IMR-90 (cell line): ENCODE data around the gene MXRA8. TPM values are rescaled to one million over a fixed set of nuclear protein-coding genes. Genes with fewer than 3 reads are reported as not detected.

ENCODE experiments used
- ATAC-seq: fragments of 200-7000 bp; cut with Tn5 transposase; 2 replicates; pipeline ENCODE4 v1.9.1; 2020; ENCODE audit warnings: low read depth, mild to moderate bottlenecking, moderate library complexity
- BruUV-seq: library from RNA; stranded (reverse); fragments of 400-500 nt; replicated peaks from 2 replicates; lab custom pipeline; 2021; lab: Mats Ljungman, UMichigan
- CTCF ChIA-PET: fragments of 300-600 bp; formaldehyde crosslinking; extraction: SDS; loops from one replicate; lab custom pipeline; 2021; ENCODE audit warnings: antibody characterized with exemption; lab: Yijun Ruan, JAX
- POLR2A ChIA-PET: fragments of 300-600 bp; sonication (Branson Sonifier 250); formaldehyde crosslinking; loops from one replicate; lab custom pipeline; 2022; ENCODE audit warnings: antibody characterized with exemption; ENCODE audit not compliant: unreplicated experiment; lab: Charles Lee
- DNase-seq: peaks from one replicate; pipeline ENCODE4 v3.0.0; 2013
- H2AFZ ChIP-seq: replicated peaks from 2 replicates; pipeline ENCODE3; 2013; ENCODE audit warnings: low read length, mild to moderate bottlenecking; ENCODE audit not compliant: poor library complexity
- H2AK5ac ChIP-seq: 2 replicates; pipeline ENCODE4 v1.6.1; 2013; ENCODE audit warnings: low read depth, low read length, inconsistent platforms
- H2AK9ac ChIP-seq: replicated peaks from 2 replicates; pipeline ENCODE3; 2013; ENCODE audit warnings: mild to moderate bottlenecking, low read depth, low read length, moderate library complexity; ENCODE audit not compliant: poor library complexity
- H2BK120ac ChIP-seq: 2 replicates; pipeline ENCODE4 v1.6.1; 2013; ENCODE audit warnings: low read depth, low read length, inconsistent platforms
- H2BK15ac ChIP-seq: 3 replicates; pipeline ENCODE4 v1.6.1; 2013; ENCODE audit warnings: low read depth, low read length, inconsistent platforms
- H2BK20ac ChIP-seq: 2 replicates; pipeline ENCODE4 v1.6.1; 2013; ENCODE audit warnings: low read depth, mild to moderate bottlenecking, inconsistent platforms, low read length, moderate library complexity
- H2BK5ac ChIP-seq: 2 replicates; pipeline ENCODE4 v1.6.1; 2013; ENCODE audit warnings: mild to moderate bottlenecking, low read depth, low read length, inconsistent platforms; ENCODE audit not compliant: poor library complexity, severe bottlenecking
- H3K14ac ChIP-seq: replicated peaks from 2 replicates; pipeline ENCODE4 v1.6.1; 2013; ENCODE audit warnings: low read depth, low read length, inconsistent platforms
- H3K18ac ChIP-seq: 2 replicates; pipeline ENCODE4 v1.6.1; 2013; ENCODE audit warnings: low read depth, low read length, control low read depth
- H3K23ac ChIP-seq: 2 replicates; pipeline ENCODE4 v1.6.1; 2013; ENCODE audit warnings: low read depth, low read length, inconsistent platforms
- H3K27ac ChIP-seq: 2 replicates; pipeline ENCODE4 v1.5.1; 2013; ENCODE audit warnings: mild to moderate bottlenecking, control low read depth, low read length; ENCODE audit not compliant: insufficient read depth
- H3K27me3 ChIP-seq: 2 replicates; pipeline ENCODE4 v1.6.1; 2013; ENCODE audit warnings: low read length; ENCODE audit not compliant: control insufficient read depth, insufficient read depth
- H3K36me3 ChIP-seq: 2 replicates; pipeline ENCODE4 v1.6.1; 2013; ENCODE audit warnings: low read length, mixed read lengths; ENCODE audit not compliant: control insufficient read depth, insufficient read depth
- H3K4ac ChIP-seq: 2 replicates; pipeline ENCODE4 v1.6.1; 2013; ENCODE audit warnings: low read depth, low read length, inconsistent platforms
- H3K4me1 ChIP-seq: 2 replicates; pipeline ENCODE4 v1.6.1; 2013; ENCODE audit warnings: low read length, mixed read lengths; ENCODE audit not compliant: control insufficient read depth, insufficient read depth
- H3K4me2 ChIP-seq: 2 replicates; pipeline ENCODE4 v1.6.1; 2013; ENCODE audit warnings: low read depth, mild to moderate bottlenecking, control low read depth, low read length, moderate library complexity
- H3K4me3 ChIP-seq: 2 replicates; pipeline ENCODE4 v1.5.1; 2013; ENCODE audit warnings: low read depth, mild to moderate bottlenecking, control low read depth, low read length, moderate library complexity; ENCODE audit not compliant: insufficient read depth
- H3K56ac ChIP-seq: 2 replicates; pipeline ENCODE4 v1.6.1; 2013; ENCODE audit warnings: low read length, inconsistent platforms; ENCODE audit not compliant: insufficient read depth; ENCODE audit errors: extremely low read depth
- H3K79me1 ChIP-seq, 2 experiments: 2 replicates each; pipeline ENCODE4 v1.6.1; 2013; ENCODE audit warnings: low read length in 2 of 2, inconsistent platforms in 1 of 2, low read depth in 1 of 2
- H3K9ac ChIP-seq: 2 replicates; pipeline ENCODE4 v1.6.1; 2013; ENCODE audit warnings: low read depth, low read length, control low read depth
- H3K9me1 ChIP-seq: 2 replicates; pipeline ENCODE4 v1.6.1; 2013; ENCODE audit warnings: low read length, inconsistent platforms; ENCODE audit not compliant: insufficient read depth
- H3K9me3 ChIP-seq: 2 replicates; pipeline ENCODE4 v1.6.1; 2013; ENCODE audit warnings: low read length; ENCODE audit not compliant: control insufficient read depth, insufficient read depth
- H4K20me1 ChIP-seq: 2 replicates; pipeline ENCODE4 v1.6.1; 2013; ENCODE audit warnings: low read length, inconsistent platforms; ENCODE audit not compliant: insufficient read depth
- H4K5ac ChIP-seq: 2 replicates; pipeline ENCODE4 v1.6.1; 2013; ENCODE audit warnings: mild to moderate bottlenecking, low read depth, low read length, control low read depth
- H4K8ac ChIP-seq, 2 experiments: 2 replicates each; pipeline ENCODE4 v1.6.1; 2013; ENCODE audit warnings: low read depth in 2 of 2, low read length in 2 of 2, control low read depth in 1 of 2, inconsistent platforms in 1 of 2
- H4K91ac ChIP-seq: 2 replicates; pipeline ENCODE4 v1.6.1; 2013; ENCODE audit warnings: low read depth, low read length, inconsistent platforms; ENCODE audit not compliant: insufficient read depth
- BHLHE40 ChIP-seq: fragments of 150-350 bp; IDR thresholded peaks from 2 replicates; pipeline ENCODE4 v1.6.1; 2016; ENCODE audit warnings: mild to moderate bottlenecking, low read depth, low read length
- CEBPB ChIP-seq: IDR thresholded peaks from 2 replicates; pipeline ENCODE4 v1.6.1; 2012; ENCODE audit warnings: low read depth, low read length, improper control_type of control experiment
- CHD1 ChIP-seq: IDR thresholded peaks from 2 replicates; pipeline ENCODE4 v1.6.1; 2012; ENCODE audit warnings: low read depth, low read length, improper control_type of control experiment
- CTCF ChIP-seq: conservative IDR thresholded peaks from 2 replicates; pipeline ENCODE4 v1.5.1; 2012; ENCODE audit warnings: mild to moderate bottlenecking, low read depth, low read length, improper control_type of control experiment
- ELK1 ChIP-seq: fragments of 150-350 bp; IDR thresholded peaks from 2 replicates; pipeline ENCODE4 v1.6.1; 2016; ENCODE audit warnings: low read depth, mild to moderate bottlenecking, low read length, moderate library complexity, borderline replicate concordance
- FOS ChIP-seq: fragments of 150-350 bp; IDR thresholded peaks from 2 replicates; pipeline ENCODE4 v1.6.1; 2016; ENCODE audit warnings: low read depth, low read length
- MAFK ChIP-seq: IDR thresholded peaks from 2 replicates; pipeline ENCODE4 v1.6.1; 2012; ENCODE audit warnings: low read depth, low read length, improper control_type of control experiment
- MAZ ChIP-seq: IDR thresholded peaks from 2 replicates; pipeline ENCODE4 v1.6.1; 2012; ENCODE audit warnings: low read depth, mild to moderate bottlenecking, low read length, improper control_type of control experiment, moderate library complexity, borderline replicate concordance
- MXI1 ChIP-seq: IDR thresholded peaks from 2 replicates; pipeline ENCODE4 v1.6.1; 2012; ENCODE audit warnings: low read depth, mild to moderate bottlenecking, low read length, moderate library complexity, borderline replicate concordance
- NFE2L2 ChIP-seq: fragments of 150-350 bp; IDR thresholded peaks from 2 replicates; pipeline ENCODE4 v1.6.1; 2016; ENCODE audit warnings: low read depth, mild to moderate bottlenecking, low read length
- POLR2A ChIP-seq: IDR thresholded peaks from 2 replicates; pipeline ENCODE4 v1.6.1; 2012; ENCODE audit warnings: mild to moderate bottlenecking, low read depth, low read length
- RFX5 ChIP-seq: IDR thresholded peaks from 2 replicates; pipeline ENCODE4 v1.8.0; 2012; ENCODE audit warnings: low read depth, mild to moderate bottlenecking, low read length, moderate library complexity
- SMC3 ChIP-seq: fragments of 150-350 bp; IDR thresholded peaks from 2 replicates; pipeline ENCODE4 v1.6.1; 2016; ENCODE audit warnings: low read depth, mild to moderate bottlenecking, antibody characterized with exemption, low read length, moderate library complexity
- USF2 ChIP-seq: fragments of 150-350 bp; IDR thresholded peaks from 2 replicates; pipeline ENCODE4 v1.6.1; 2017; ENCODE audit warnings: mild to moderate bottlenecking, antibody characterized with exemption, low read length, low read depth
- WGBS, 2 experiments: methylation state at CpG; one replicate each; pipeline versions ENCODE4 v1.1.5 to v1.1.7; 2013; ENCODE audit warnings: missing lambda C conversion rate in 2 of 2; ENCODE audit not compliant: insufficient read length in 1 of 2; ENCODE audit errors: extremely low coverage in 2 of 2; 5-methylcytosine and 5-hydroxymethylcytosine counted together
- dilution Hi-C: fragments of 300-500 bp; cut with HindIII; formaldehyde crosslinking; loops from one replicate; pipeline ENCODE4 v1.14.3; 2018; ENCODE audit warnings: low sequenced_read_pairs; ENCODE audit not compliant: unreplicated experiment
- in situ Hi-C: fragments of 300-500 bp; cut with MboI; formaldehyde crosslinking; loops from 3 replicates; pipeline ENCODE4 v1.14.3; 2019; ENCODE audit warnings: low sequenced_read_pairs, inconsistent platforms, mixed read lengths
- intact Hi-C: fragments of 100-400 bp; cut with micrococcal nuclease; formaldehyde crosslinking; loops from 2 replicates; pipeline ENCODE4 v1.10.0; 2022
- polyA plus RNA-seq, 3 experiments: library from polyadenylated mRNA; depleted of rRNA; stranded (reverse); fragments of >200 nt; gene quantifications; 2 replicates each; pipeline ENCODE4 v1.2.3, GENCODE V29; 2012; ENCODE audit warnings: low replicate concordance in 1 of 3
- total RNA-seq: library from RNA; depleted of rRNA; stranded (reverse); fragments of >200 nt; gene quantifications from 2 replicates; pipeline ENCODE4 v1.2.3, GENCODE V29; 2012

The MXRA8 gene
- total and polyA plus RNA-seq, 2 of the 4 experiments (the other 2 are of a cell fraction), result 92.5 to 469 TPM

- peaks cover 22% of the 10 kb centered on the region for H3K36me3 ChIP-seq
- no peak overlapping the region for H2BK120ac ChIP-seq
- TF ChIP-seq RFX5, result no peak
- no peak for TF ChIP-seq MAZ
- 0 out of 2 replicates have a peak, but pooled peaks have one; percentile 9 for TF ChIP-seq CTCF
- TF ChIP-seq USF2, result no peak
- no peak for TF ChIP-seq CEBPB
- peak; percentile 14; the same call in 1 of the 2 replicates for TF ChIP-seq POLR2A
- TF ChIP-seq CHD1, result no peak
- TF ChIP-seq SMC3, result no peak
- no peak for TF ChIP-seq ELK1
- TF ChIP-seq BHLHE40, result no peak
- no peak for TF ChIP-seq MAFK
- peak; percentile 71; the same call in 1 of the 2 replicates for TF ChIP-seq MXI1
- no peak for TF ChIP-seq FOS
- TF ChIP-seq NFE2L2, result no peak
Observed at GRCh38 chr1:1407636-1408318, 49.4 kb upstream of the MXRA8 start.

More at GRCh38 chr1:1407636-1408318, 49.4 kb upstream of the MXRA8 start:
- Histone ChIP-seq H3K4me3 (peak overlapping the region; percentile 90), H3K79me1 (peaks cover 14 to 54% of the 10 kb centered on the region in 2 experiments), H3K4me1 (peaks cover 5% of the 10 kb centered on the region), H2AFZ (peak overlapping the region; percentile 97), H4K5ac (no peak overlapping the region), H3K27ac (peak overlapping the region; percentile 72), H4K8ac (peak overlapping the region; percentile 88 to 99; a peak in 3 of 4 replicates), H3K9me1 (no peaks in the 10 kb centered on the region), H3K18ac (no peak overlapping the region), H2AK9ac (peak overlapping the region; percentile 86), H3K14ac (0 out of 2 replicates have a peak overlapping the region, but pooled peaks have one; percentile 3), H2AK5ac (peak overlapping the region; percentile 71; the same call in 1 of the 2 replicates), H4K91ac (peak overlapping the region; percentile 78), H4K20me1 (peaks cover 18% of the 10 kb centered on the region; the same call in 1 of the 2 replicates), H2BK5ac (peak overlapping the region; percentile 44), H3K4ac (peak overlapping the region; percentile 26), H3K4me2 (peak overlapping the region; percentile 91), H3K27me3 (no peaks in the 10 kb centered on the region), H3K9me3 (peaks cover 3% of the 10 kb centered on the region; the same call in 1 of the 2 replicates), H3K9ac (peak overlapping the region; percentile 73), H2BK15ac (no peak overlapping the region), H3K23ac (no peak overlapping the region), H2BK20ac (no peak overlapping the region), H3K56ac (no peak overlapping the region)
- POLR2A ChIA-PET, result interaction anchor here (0.7 kb wide), 1 partner anchor 32 kb away, joined by 3 read pairs; the partner anchor contains the start of gene AURKAIP1
- no CpG with 5 or more reads among the region's 41 CpGs for WGBS, 2 experiments
- in situ Hi-C loops (no loop called here), dilution Hi-C loops (no loop called here), intact Hi-C loops (loop anchor here (5.0 kb wide), 1 partner anchor 35 kb away; no protein-coding TSS in a partner anchor)
- ATAC-seq, result peak; percentile 44
- no TSS peak for BruUV-seq
- DNase-seq, result peak; percentile 47
- CTCF ChIA-PET, result interaction anchor here (1.0 kb wide), 1 partner anchor 34 kb away, joined by 3 read pairs; no protein-coding TSS in a partner anchor
